Measurements from ENCODE around the gene LMO2. TPM values are rescaled to one million over a fixed set of nuclear protein-coding genes. Genes with fewer than 3 reads are reported as not detected.

LMO2 gene
- total and polyA plus RNA-seq, 4 experiments from 2014 or later, result 0.16 to 0.58 (median 0.47) TPM; not detected in 1

- peaks cover 0 to 3% (median 0%) of the 10 kb centered on the region in 8 donors for H3K9me3 Mint-ChIP-seq
- H3K27ac Mint-ChIP-seq, result no peak overlapping the region
- peaks cover 37 to 66% of the 10 kb centered on the region in 2 donors for H3K27me3 Mint-ChIP-seq
Observed at GRCh38 chr11:33884601-33885000, 7.3 kb downstream of the LMO2 start.

GRCh38 chr11:33884035-33884434 is 7.8 kb downstream of the LMO2 start:
- Mint-ChIP-seq H3K9me3 (peaks cover 0 to 2% (median 0%) of the 10 kb centered on the region in 8 donors), H3K4me3 (no peak overlapping the region), H3K27me3 (peaks cover 38 to 61% of the 10 kb centered on the region in 2 donors), H3K4me1 (no peaks in the 10 kb centered on the region), H3K27ac (no peak overlapping the region), H3K36me3 (no peaks in the 10 kb centered on the region)
- CTCF ChIA-PET (ENCODE audit: partially characterized antibody), result interaction anchor here (1.3 kb wide), 1 partner anchor 23 kb away, joined by 4 read pairs; no protein-coding TSS in a partner anchor
- no peaks in the 10 kb centered on the region for H3K36me3 ChIP-seq (ENCODE audit: insufficient read depth, low read length)
- H3K4me1 ChIP-seq (ENCODE audit: insufficient read depth, low read length), result no peaks in the 10 kb centered on the region
- DNase-seq, result no peak
- no peak overlapping the region for H3K27ac ChIP-seq (ENCODE audit: low read depth, low read length)
- no peaks in the 10 kb centered on the region for H3K9me3 ChIP-seq (ENCODE audit: control insufficient read depth in 1 of 2, low read length in 2 of 2)
- POLR2A ChIA-PET (ENCODE audit: partially characterized antibody), result no interaction called here
- intact Hi-C loops (cut with micrococcal nuclease), result no loop called here
- no peak overlapping the region for H3K4me3 ChIP-seq (ENCODE audit: low read length in 2 of 2)
- H3K27me3 ChIP-seq (ENCODE audit: insufficient read depth, low read length), result no peaks in the 10 kb centered on the region

More at GRCh38 chr11:33884601-33885000, 7.3 kb downstream of the LMO2 start:
- no peaks in the 10 kb centered on the region for H3K4me1 Mint-ChIP-seq
- Histone ChIP-seq H3K4me1 (ENCODE audit: insufficient read depth, low read length) (no peaks in the 10 kb centered on the region), H3K27me3 (ENCODE audit: insufficient read depth, low read length) (no peaks in the 10 kb centered on the region), H3K9me3 (ENCODE audit: control insufficient read depth in 1 of 2, low read length in 2 of 2) (no peaks in the 10 kb centered on the region), H3K4me3 (ENCODE audit: low read length in 2 of 2) (no peak overlapping the region), H3K27ac (ENCODE audit: low read depth, low read length) (no peak overlapping the region), H3K36me3 (ENCODE audit: insufficient read depth, low read length) (no peaks in the 10 kb centered on the region)
- no peak for DNase-seq
- no peak overlapping the region for H3K4me3 Mint-ChIP-seq
- POLR2A ChIA-PET (ENCODE audit: partially characterized antibody), result no interaction called here
- intact Hi-C loops (cut with micrococcal nuclease), result no loop called here
- H3K36me3 Mint-ChIP-seq, result no peaks in the 10 kb centered on the region
- CTCF ChIA-PET (ENCODE audit: partially characterized antibody), result interaction anchor here (1.3 kb wide), 1 partner anchor 23 kb away, joined by 4 read pairs; no protein-coding TSS in a partner anchor

- CTCF ChIA-PET (ENCODE audit: partially characterized antibody), result interaction anchor here (1.5 kb wide), 1 partner anchor 7 kb away, joined by 3 read pairs; no protein-coding TSS in a partner anchor
- peaks cover 50 to 61% of the 10 kb centered on the region in 2 donors for H3K27me3 Mint-ChIP-seq
Observed at GRCh38 chr11:33881651-33882503, 10.0 kb downstream of the LMO2 start.

GRCh38 chr11:33880979-33881378 is 10.9 kb downstream of the LMO2 start:
- H3K36me3 ChIP-seq (ENCODE audit: insufficient read depth, low read length), result no peaks in the 10 kb centered on the region
- Mint-ChIP-seq H3K4me1 (no peaks in the 10 kb centered on the region), H3K4me3 (no peak overlapping the region), H3K36me3 (no peaks in the 10 kb centered on the region), H3K9me3 (peaks cover 0 to 2% (median 0%) of the 10 kb centered on the region in 8 donors), H3K27me3 (peaks cover 52 to 61% of the 10 kb centered on the region in 2 donors), H3K27ac (no peak overlapping the region)
- ChIA-PET POLR2A (ENCODE audit: partially characterized antibody) (interaction anchor here (0.8 kb wide), 1 partner anchor 17 kb away, joined by 3 read pairs; no protein-coding TSS in a partner anchor), CTCF (ENCODE audit: partially characterized antibody) (interaction anchor here (0.7 to 1.5 kb wide), 2 partner anchors 8 to 87 kb away, joined by 3 read pairs; no protein-coding TSS in a partner anchor)
- no peak overlapping the region for H3K4me3 ChIP-seq (ENCODE audit: low read length in 2 of 2)
- H3K4me1 ChIP-seq (ENCODE audit: insufficient read depth, low read length), result no peaks in the 10 kb centered on the region
- intact Hi-C loops (cut with micrococcal nuclease), result no loop called here
- H3K27ac ChIP-seq (ENCODE audit: low read depth, low read length), result no peak overlapping the region
- H3K27me3 ChIP-seq (ENCODE audit: insufficient read depth, low read length), result no peaks in the 10 kb centered on the region
- H3K9me3 ChIP-seq (ENCODE audit: control insufficient read depth in 1 of 2, low read length in 2 of 2), result no peaks in the 10 kb centered on the region
- DNase-seq, result no peak

More at GRCh38 chr11:33881651-33882503, 10.0 kb downstream of the LMO2 start:
- no peak overlapping the region for H3K27ac ChIP-seq (ENCODE audit: low read depth, low read length)
- intact Hi-C loops (cut with micrococcal nuclease), result no loop called here
- Mint-ChIP-seq H3K9me3 (peaks cover 0 to 2% (median 0%) of the 10 kb centered on the region in 8 donors), H3K4me1 (no peaks in the 10 kb centered on the region), H3K36me3 (no peaks in the 10 kb centered on the region), H3K4me3 (no peak overlapping the region), H3K27ac (no peak overlapping the region)
- no peaks in the 10 kb centered on the region for H3K9me3 ChIP-seq (ENCODE audit: control insufficient read depth in 1 of 2, low read length in 2 of 2)
- no peak for DNase-seq
- no peak overlapping the region for H3K4me3 ChIP-seq (ENCODE audit: low read length in 2 of 2)
- no peaks in the 10 kb centered on the region for H3K36me3 ChIP-seq (ENCODE audit: insufficient read depth, low read length)
- no peaks in the 10 kb centered on the region for H3K4me1 ChIP-seq (ENCODE audit: insufficient read depth, low read length)
- no peaks in the 10 kb centered on the region for H3K27me3 ChIP-seq (ENCODE audit: insufficient read depth, low read length)
- POLR2A ChIA-PET (ENCODE audit: partially characterized antibody), result no interaction called here

- Mint-ChIP-seq H3K9me3 (no peaks in the 10 kb centered on the region), H3K4me1 (no peaks in the 10 kb centered on the region), H3K36me3 (no peaks in the 10 kb centered on the region), H3K27ac (no peak overlapping the region), H3K4me3 (no peak overlapping the region), H3K27me3 (peaks cover 52 to 62% of the 10 kb centered on the region in 2 donors)
- POLR2A ChIA-PET (ENCODE audit: partially characterized antibody), result no interaction called here
- Histone ChIP-seq H3K36me3 (ENCODE audit: insufficient read depth, low read length) (no peaks in the 10 kb centered on the region), H3K4me3 (ENCODE audit: low read length in 2 of 2) (no peak overlapping the region), H3K27me3 (ENCODE audit: insufficient read depth, low read length) (no peaks in the 10 kb centered on the region), H3K27ac (ENCODE audit: low read depth, low read length) (no peak overlapping the region), H3K9me3 (ENCODE audit: control insufficient read depth in 1 of 2, low read length in 2 of 2) (no peaks in the 10 kb centered on the region), H3K4me1 (ENCODE audit: insufficient read depth, low read length) (no peaks in the 10 kb centered on the region)
- no peak for DNase-seq
- CTCF ChIA-PET (ENCODE audit: partially characterized antibody), result no interaction called here
- intact Hi-C loops (cut with micrococcal nuclease), result no loop called here
Observed at GRCh38 chr11:33879375-33879774, 12.5 kb downstream of the LMO2 start.

GRCh38 chr11:33877038-33877437 is 14.8 kb downstream of the LMO2 start:
- no peaks in the 10 kb centered on the region for H3K36me3 Mint-ChIP-seq
- no peaks in the 10 kb centered on the region for H3K9me3 Mint-ChIP-seq
- no peak overlapping the region for H3K27ac Mint-ChIP-seq
- no peaks in the 10 kb centered on the region for H3K4me1 Mint-ChIP-seq
- POLR2A ChIA-PET (ENCODE audit: partially characterized antibody), result no interaction called here
- Histone ChIP-seq H3K36me3 (ENCODE audit: insufficient read depth, low read length) (no peaks in the 10 kb centered on the region), H3K27me3 (ENCODE audit: insufficient read depth, low read length) (no peaks in the 10 kb centered on the region), H3K27ac (ENCODE audit: low read depth, low read length) (no peak overlapping the region), H3K9me3 (ENCODE audit: control insufficient read depth in 1 of 2, low read length in 2 of 2) (no peaks in the 10 kb centered on the region), H3K4me3 (ENCODE audit: low read length in 2 of 2) (no peak overlapping the region), H3K4me1 (ENCODE audit: insufficient read depth, low read length) (no peaks in the 10 kb centered on the region)
- no peak for DNase-seq
- peaks cover 50 to 63% of the 10 kb centered on the region in 2 donors for H3K27me3 Mint-ChIP-seq
- H3K4me3 Mint-ChIP-seq, result no peak overlapping the region
- CTCF ChIA-PET (ENCODE audit: partially characterized antibody), result no interaction called here
- intact Hi-C loops (cut with micrococcal nuclease), result no loop called here

- H3K27me3 ChIP-seq (ENCODE audit: insufficient read depth, low read length), result peaks cover 7% of the 10 kb centered on the region
Observed at GRCh38 chr11:33875621-33876294, 16.1 kb downstream of the LMO2 start.

More at GRCh38 chr11:33875621-33876294, 16.1 kb downstream of the LMO2 start:
- Mint-ChIP-seq H3K27me3 (peaks cover 45 to 55% of the 10 kb centered on the region in 2 donors), H3K9me3 (no peaks in the 10 kb centered on the region), H3K4me3 (no peak overlapping the region), H3K36me3 (no peaks in the 10 kb centered on the region), H3K27ac (no peak overlapping the region), H3K4me1 (peaks cover 0 to 3% (median 1%) of the 10 kb centered on the region in 4 donors)
- no peaks in the 10 kb centered on the region for H3K36me3 ChIP-seq (ENCODE audit: insufficient read depth, low read length)
- intact Hi-C loops (cut with micrococcal nuclease), result no loop called here
- no peak overlapping the region for H3K27ac ChIP-seq (ENCODE audit: low read depth, low read length)
- DNase-seq, result no peak
- H3K4me1 ChIP-seq (ENCODE audit: insufficient read depth, low read length), result peaks cover 2% of the 10 kb centered on the region
- POLR2A ChIA-PET (ENCODE audit: partially characterized antibody), result no interaction called here
- H3K4me3 ChIP-seq (ENCODE audit: low read length in 2 of 2), result no peak overlapping the region
- H3K9me3 ChIP-seq (ENCODE audit: control insufficient read depth in 1 of 2, low read length in 2 of 2), result no peaks in the 10 kb centered on the region
- CTCF ChIA-PET (ENCODE audit: partially characterized antibody), result no interaction called here
